Type B pancreatic cell (in vitro differentiated cells): Measurements from ENCODE around the gene ASTN1. TPM values are rescaled to one million over a fixed set of nuclear protein-coding genes. Genes with fewer than 3 reads are reported as not detected.

ENCODE experiments used
- DNase-seq: peaks from one replicate; pipeline ENCODE4 v3.0.0; 2021; ENCODE audit warnings: mixed read lengths; ENCODE audit not compliant: unreplicated experiment; ENCODE audit errors: extremely low spot score
- H3K27ac Mint-ChIP-seq: 2 replicates; pipeline ENCODE4 v1.8.0; 2021; ENCODE audit warnings: mild to moderate bottlenecking, mixed read lengths
- H3K27me3 Mint-ChIP-seq: 2 replicates; pipeline ENCODE4 v1.8.0; 2021; ENCODE audit warnings: mixed read lengths
- H3K36me3 Mint-ChIP-seq: 2 replicates; pipeline ENCODE4 v1.8.0; 2021; ENCODE audit warnings: mixed read lengths
- H3K4me1 Mint-ChIP-seq: one replicate; pipeline ENCODE4 v1.8.0; 2021; ENCODE audit warnings: mixed read lengths; ENCODE audit not compliant: unreplicated experiment
- H3K4me3 Mint-ChIP-seq: 2 replicates; pipeline ENCODE4 v1.8.0; 2021; ENCODE audit warnings: mild to moderate bottlenecking, mixed read lengths
- H3K9me3 Mint-ChIP-seq: 2 replicates; pipeline ENCODE4 v1.8.0; 2021; ENCODE audit warnings: mixed read lengths
- CTCF ChIP-seq: fragments of 200-600 bp; sonication (generic); conservative IDR thresholded peaks from 2 replicates; pipeline ENCODE4 v1.5.0; 2021; ENCODE audit warnings: antibody characterized with exemption, mild to moderate bottlenecking
- total RNA-seq: library from RNA; stranded (reverse); gene quantifications from 2 replicates; pipeline ENCODE4 v1.2.1, GENCODE V29; 2021; ENCODE audit warnings: low replicate concordance

Gene ASTN1
- total RNA-seq, 1 donor from 2014 or later, result 24.9 TPM

DNA sequence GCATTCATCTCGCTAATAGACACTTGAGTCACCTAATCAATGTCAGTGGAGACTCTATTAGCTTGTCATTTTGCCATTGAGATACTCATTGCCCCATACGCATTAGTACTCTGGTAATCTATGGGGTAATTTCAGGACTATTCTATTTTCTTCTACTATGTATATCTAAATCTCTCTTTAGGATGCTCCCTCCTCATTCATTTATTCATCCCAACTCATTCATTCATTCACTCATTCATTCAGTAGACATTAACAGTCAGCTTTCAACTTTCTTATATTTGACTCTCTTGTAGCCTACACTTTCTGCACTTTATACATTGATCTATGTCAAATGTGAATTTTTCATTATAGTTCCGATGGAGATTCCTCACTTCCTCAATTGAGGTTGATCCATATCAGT lies 170.9 kb downstream of the ASTN1 start:
- Mint-ChIP-seq H3K27ac (no peak overlapping the region), H3K4me1 (peaks cover 45% of the 10 kb centered on the region), H3K4me3 (no peak overlapping the region), H3K27me3 (peaks cover 13% of the 10 kb centered on the region), H3K36me3 (peaks cover 3% of the 10 kb centered on the region), H3K9me3 (no peaks in the 10 kb centered on the region)
- DNase-seq, result no peak
- TF ChIP-seq CTCF, result no peak

DNA sequence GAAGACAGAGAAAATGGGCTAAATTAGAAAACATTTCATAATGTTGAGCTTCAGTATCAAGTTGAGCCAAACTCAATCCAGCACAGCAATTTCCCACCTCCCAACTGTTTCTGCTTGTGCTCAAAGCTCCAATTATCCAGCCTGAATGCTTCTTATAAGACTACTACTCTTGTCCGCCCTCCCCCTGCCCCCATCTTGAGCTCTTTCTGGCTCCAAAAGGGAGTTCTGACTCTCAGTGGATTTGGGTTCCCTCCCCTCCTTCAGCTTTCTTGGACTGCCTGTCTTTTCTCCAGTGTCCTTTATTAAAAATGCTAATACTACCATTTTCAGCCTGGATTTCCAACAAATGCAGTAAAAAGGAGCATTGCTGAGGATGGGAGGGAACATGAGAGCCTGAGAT lies 174.8 kb downstream of the ASTN1 start:
- no peaks in the 10 kb centered on the region for H3K9me3 Mint-ChIP-seq
- peaks cover 3% of the 10 kb centered on the region for H3K36me3 Mint-ChIP-seq
- TF ChIP-seq CTCF, result no peak
- H3K4me3 Mint-ChIP-seq, result no peak overlapping the region
- DNase-seq, result no peak
- peaks cover 9% of the 10 kb centered on the region for H3K27me3 Mint-ChIP-seq
- H3K4me1 Mint-ChIP-seq, result peaks cover 22% of the 10 kb centered on the region
- no peak overlapping the region for H3K27ac Mint-ChIP-seq

- Mint-ChIP-seq H3K27me3 (peaks cover 10% of the 10 kb centered on the region), H3K27ac (no peak overlapping the region), H3K4me1 (peaks cover 22% of the 10 kb centered on the region), H3K36me3 (peaks cover 3% of the 10 kb centered on the region), H3K9me3 (no peaks in the 10 kb centered on the region), H3K4me3 (peak overlapping the region; percentile 17)
- TF ChIP-seq CTCF, result no peak
- no peak for DNase-seq
These were observed 175.5 kb downstream of the ASTN1 start for GRCh38 chr1:176989023-176989422.

- Mint-ChIP-seq H3K4me3 (no peak overlapping the region), H3K27me3 (peaks cover 7% of the 10 kb centered on the region), H3K4me1 (peaks cover 22% of the 10 kb centered on the region), H3K9me3 (no peaks in the 10 kb centered on the region), H3K27ac (no peak overlapping the region), H3K36me3 (no peaks in the 10 kb centered on the region)
- no peak for DNase-seq
- no peak for TF ChIP-seq CTCF
These were observed 177.5 kb downstream of the ASTN1 start for GRCh38 chr1:176987016-176987415.

DNA sequence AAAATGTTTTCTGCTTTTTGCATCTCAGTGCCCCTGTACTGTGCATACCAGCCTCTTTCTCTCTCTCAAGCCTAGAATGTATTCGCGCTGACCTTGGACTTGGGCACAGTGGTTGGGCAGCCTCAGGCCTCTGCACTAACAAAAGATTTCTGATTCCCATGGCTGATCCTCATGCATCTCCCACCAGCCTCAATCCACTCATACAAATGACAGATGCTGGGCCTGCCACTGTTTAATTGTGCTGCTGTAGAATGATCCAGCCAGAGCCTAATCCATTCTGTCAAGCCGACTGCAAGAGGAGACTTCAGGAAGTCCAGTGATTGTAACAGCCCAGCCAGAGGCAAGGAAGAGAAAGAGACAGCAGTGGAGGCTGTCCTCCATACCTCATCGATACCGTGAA lies 180.8 kb downstream of the ASTN1 start:
- peaks cover 7% of the 10 kb centered on the region for H3K27me3 Mint-ChIP-seq
- no peaks in the 10 kb centered on the region for H3K4me1 Mint-ChIP-seq
- H3K9me3 Mint-ChIP-seq, result no peaks in the 10 kb centered on the region
- no peak overlapping the region for H3K27ac Mint-ChIP-seq
- TF ChIP-seq CTCF, result no peak
- H3K4me3 Mint-ChIP-seq, result no peak overlapping the region
- no peak for DNase-seq
- H3K36me3 Mint-ChIP-seq, result no peaks in the 10 kb centered on the region

DNA sequence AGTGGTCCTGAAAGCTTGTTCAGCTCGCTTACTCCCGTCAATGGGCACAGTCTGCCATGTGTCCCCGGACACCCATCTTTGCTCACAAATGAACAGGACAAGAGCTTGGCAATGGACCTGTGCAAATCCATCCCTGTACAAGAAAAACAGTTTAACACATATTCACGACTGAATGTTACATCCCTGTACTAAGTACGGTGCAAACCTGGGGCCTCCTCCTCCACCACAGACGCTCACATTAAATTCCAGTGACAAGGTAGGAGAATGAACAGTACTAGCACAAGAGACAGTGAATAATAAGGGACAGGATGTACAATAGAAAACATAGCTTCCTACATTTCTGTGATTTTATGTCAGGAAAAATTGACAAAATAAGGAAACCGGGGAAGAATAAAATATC lies 187.7 kb downstream of the ASTN1 start:
- Mint-ChIP-seq H3K4me3 (no peak overlapping the region), H3K27me3 (no peaks in the 10 kb centered on the region), H3K36me3 (no peaks in the 10 kb centered on the region), H3K27ac (no peak overlapping the region), H3K9me3 (no peaks in the 10 kb centered on the region), H3K4me1 (no peaks in the 10 kb centered on the region)
- no peak for DNase-seq
- no peak for TF ChIP-seq CTCF
